OCI-M2 (cell line): Measurements from ENCODE around the gene IL18RAP.

Source experiments
- DNase-seq: peaks from one replicate; lab custom pipeline; 2025; ENCODE audit not compliant: unreplicated experiment; lab: John Stamatoyannopoulos, UW

The IL18RAP gene

GRCh38 chr2:102451968-102452367, 29.0 kb downstream of the IL18RAP start:
- no peak for DNase-seq

- DNase-seq: no peak
Measured at GRCh38 chr2:102453501-102453900, 30.5 kb downstream of the IL18RAP start.

GRCh38 chr2:102455061-102455670, 32.2 kb downstream of the IL18RAP start:
- DNase-seq: no peak

- DNase-seq: no peak
Measured at GRCh38 chr2:102460467-102460866, 37.5 kb downstream of the IL18RAP start.

- DNase-seq: no peak
Measured at GRCh38 chr2:102461188-102461587, 38.2 kb downstream of the IL18RAP start.

- DNase-seq: no peak
Measured at GRCh38 chr2:102463160-102463559, 40.2 kb downstream of the IL18RAP start.

- DNase-seq: no peak
Measured at GRCh38 chr2:102470168-102470567, 47.2 kb downstream of the IL18RAP start.

GRCh38 chr2:102473020-102473419, 50.1 kb downstream of the IL18RAP start, which contains the start of gene SLC9A4:
TSS of gene SLC9A4 (plus strand) at chr2:102473226. CDS start at chr2:102473760, 534 bp downstream.
- DNase-seq: no peak

- DNase-seq: no peak
Measured at GRCh38 chr2:102473631-102474030, 50.7 kb downstream of the IL18RAP start.

GRCh38 chr2:102474785-102475184, 51.8 kb downstream of the IL18RAP start:
- DNase-seq: no peak

- no peak for DNase-seq
Measured at GRCh38 chr2:102478686-102479470, 55.9 kb downstream of the IL18RAP start.

GRCh38 chr2:102480285-102481195, 57.6 kb downstream of the IL18RAP start:
- DNase-seq: no peak

GRCh38 chr2:102481931-102482330, 59.0 kb downstream of the IL18RAP start:
- no peak for DNase-seq

GRCh38 chr2:102483086-102483485, 60.1 kb downstream of the IL18RAP start:
- DNase-seq: no peak

- DNase-seq: no peak
Measured at GRCh38 chr2:102484310-102485061, 61.5 kb downstream of the IL18RAP start.

- no peak for DNase-seq
Measured at GRCh38 chr2:102485147-102485785, 62.3 kb downstream of the IL18RAP start.

GRCh38 chr2:102486941-102487702, 64.2 kb downstream of the IL18RAP start:
- DNase-seq: no peak

GRCh38 chr2:102487761-102488462, 65.0 kb downstream of the IL18RAP start:
- DNase-seq: no peak

GRCh38 chr2:102489646-102490045, 66.7 kb downstream of the IL18RAP start:
- no peak for DNase-seq
